OCI-LY7 (cell line): Measurements from ENCODE around the gene ARHGAP19.

Source experiments
- EZH2phosphoT487 ChIP-seq: fragments of 200-600 bp; sonication (generic); IDR thresholded peaks from 2 replicates; pipeline ENCODE4 v1.6.1; 2018; ENCODE audit warnings: low read depth, borderline replicate concordance, mild to moderate bottlenecking, mixed run types, antibody characterized with exemption, low read length, moderate library complexity, mixed read lengths
- TF ChIP-seq, protein P1 (sequence below): fragments of 200-600 bp; sonication (generic); conservative IDR thresholded peaks from 2 replicates; pipeline ENCODE4 v1.5.1; 2014; ENCODE audit warnings: mild to moderate bottlenecking, antibody characterized with exemption, low read length, moderate library complexity, mixed read lengths

DNA sequence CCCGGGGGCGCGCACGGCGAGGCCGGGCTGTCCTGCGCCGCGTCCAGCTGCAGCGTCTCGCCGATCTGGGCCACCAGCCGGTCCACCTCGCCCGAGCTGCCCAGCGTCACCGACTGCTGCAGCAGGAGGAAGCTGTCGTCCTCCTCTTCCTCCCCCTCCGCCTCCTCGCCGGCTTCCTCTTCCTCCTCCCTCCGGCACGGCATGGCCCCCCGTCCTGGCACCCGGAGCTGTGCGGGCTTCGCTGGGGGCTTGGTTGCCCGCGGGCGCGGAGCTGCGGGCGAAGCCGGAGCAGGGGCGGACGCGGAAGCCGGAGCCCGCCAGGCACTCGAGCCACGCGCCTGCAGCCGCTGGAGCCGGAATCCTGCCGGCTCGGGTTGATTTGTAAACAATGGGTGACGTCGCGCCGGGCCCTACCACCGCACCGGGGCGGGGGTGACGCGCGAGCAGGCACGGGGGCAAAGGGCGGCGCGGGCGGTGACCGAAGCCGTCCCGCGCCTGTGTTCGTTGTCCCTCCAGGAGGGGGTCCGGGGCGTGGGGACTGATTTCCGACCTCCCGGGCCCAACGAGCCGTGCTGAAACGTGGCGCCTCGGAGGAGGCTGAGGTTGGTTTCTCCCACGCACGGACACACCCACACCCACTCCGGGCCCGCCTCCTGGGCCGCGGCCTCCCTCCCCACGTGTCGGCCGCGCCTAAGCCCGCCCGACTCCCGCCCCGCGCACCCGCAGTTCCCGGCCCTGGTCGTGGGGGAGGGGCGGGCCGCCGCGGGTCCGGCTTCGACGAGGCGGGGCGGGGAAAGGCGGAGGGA is 42.1 kb upstream of the ARHGAP19 start, which contains the start of gene FRAT2:
- TF ChIP-seq, protein P1, sequence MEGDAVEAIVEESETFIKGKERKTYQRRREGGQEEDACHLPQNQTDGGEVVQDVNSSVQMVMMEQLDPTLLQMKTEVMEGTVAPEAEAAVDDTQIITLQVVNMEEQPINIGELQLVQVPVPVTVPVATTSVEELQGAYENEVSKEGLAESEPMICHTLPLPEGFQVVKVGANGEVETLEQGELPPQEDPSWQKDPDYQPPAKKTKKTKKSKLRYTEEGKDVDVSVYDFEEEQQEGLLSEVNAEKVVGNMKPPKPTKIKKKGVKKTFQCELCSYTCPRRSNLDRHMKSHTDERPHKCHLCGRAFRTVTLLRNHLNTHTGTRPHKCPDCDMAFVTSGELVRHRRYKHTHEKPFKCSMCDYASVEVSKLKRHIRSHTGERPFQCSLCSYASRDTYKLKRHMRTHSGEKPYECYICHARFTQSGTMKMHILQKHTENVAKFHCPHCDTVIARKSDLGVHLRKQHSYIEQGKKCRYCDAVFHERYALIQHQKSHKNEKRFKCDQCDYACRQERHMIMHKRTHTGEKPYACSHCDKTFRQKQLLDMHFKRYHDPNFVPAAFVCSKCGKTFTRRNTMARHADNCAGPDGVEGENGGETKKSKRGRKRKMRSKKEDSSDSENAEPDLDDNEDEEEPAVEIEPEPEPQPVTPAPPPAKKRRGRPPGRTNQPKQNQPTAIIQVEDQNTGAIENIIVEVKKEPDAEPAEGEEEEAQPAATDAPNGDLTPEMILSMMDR: no peak
- no peak for TF ChIP-seq EZH2phosphoT487
